Neutrophil (primary cell): ENCODE results near the gene AATK.

Experiments
- H3K27ac ChIP-seq: fragments of 200-600 bp; sonication (generic); 2 replicates; pipeline ENCODE4 v1.5.1; 2016; ENCODE audit warnings: mild to moderate bottlenecking, moderate library complexity
- H3K27me3 ChIP-seq: fragments of 200-600 bp; sonication (generic); 2 replicates; pipeline ENCODE4 v1.6.0; 2016; ENCODE audit warnings: mild to moderate bottlenecking
- H3K36me3 ChIP-seq: fragments of 200-600 bp; sonication (generic); 2 replicates; pipeline ENCODE4 v1.5.1; 2017
- H3K4me1 ChIP-seq, 2 experiments: fragments of 200-600 bp in 1 of 2; sonication (generic) in 1 of 2; 1 replicate in 1 of 2; 2 replicates in 1 of 2; pipeline versions ENCODE4 v1.5.1 to v1.6.1; 2013 to 2016; ENCODE audit warnings: low read depth in 1 of 2, low read length in 1 of 2, mild to moderate bottlenecking in 1 of 2, moderate library complexity in 1 of 2; ENCODE audit not compliant: control insufficient read depth in 1 of 2, insufficient read depth in 1 of 2
- H3K4me3 ChIP-seq, 2 experiments: fragments of 200-600 bp in 1 of 2; sonication (generic) in 1 of 2; 1 replicate in 1 of 2; 2 replicates in 1 of 2; pipeline ENCODE4 v1.5.1; 2013 to 2016; ENCODE audit warnings: low read depth in 1 of 2, low read length in 1 of 2, mild to moderate bottlenecking in 1 of 2, moderate library complexity in 1 of 2
- H3K9me3 ChIP-seq: fragments of 200-600 bp; sonication (generic); 2 replicates; pipeline ENCODE4 v1.5.1; 2016
- CTCF ChIP-seq: fragments of 200-600 bp; sonication (generic); IDR thresholded peaks from 2 replicates; pipeline ENCODE4 v1.5.1; 2016; ENCODE audit warnings: antibody characterized with exemption

Gene AATK

DNA sequence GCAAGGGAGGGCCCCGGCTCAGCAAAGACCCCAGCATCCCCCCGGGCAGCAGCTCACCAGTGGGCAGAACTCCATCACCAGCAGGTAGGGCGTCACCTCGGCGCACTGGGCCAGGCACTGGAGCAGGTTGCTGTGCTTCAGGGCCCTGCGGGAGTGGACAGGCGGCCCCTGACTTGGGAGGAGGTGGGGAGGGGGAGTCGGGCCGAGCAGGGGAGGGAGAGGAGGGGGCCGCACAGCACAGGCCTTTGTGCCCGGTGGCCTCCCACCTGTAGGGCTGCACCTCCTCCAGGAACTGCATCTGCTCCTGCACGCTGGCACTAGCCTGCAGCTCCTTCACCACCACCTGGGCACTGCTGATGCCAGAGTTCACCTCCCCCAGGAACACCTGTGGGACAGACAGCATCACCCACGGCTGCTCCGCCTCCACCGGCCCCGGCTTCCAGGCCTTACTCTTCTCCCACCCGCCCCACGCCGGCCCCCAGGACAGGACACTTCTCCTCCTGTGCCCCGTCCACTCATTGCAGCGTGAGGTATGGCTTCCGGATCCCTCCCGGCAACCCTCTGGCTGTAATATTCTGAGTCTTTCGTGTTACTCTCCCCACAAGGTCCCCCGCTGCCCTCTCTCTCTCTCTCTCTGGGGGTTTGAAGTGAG lies 38.4 kb downstream of the AATK start:
- Histone ChIP-seq H3K4me3 (no peak overlapping the region), H3K4me1 (no peaks in the 10 kb centered on the region), H3K36me3 (peaks cover 100% of the 10 kb centered on the region), H3K9me3 (no peaks in the 10 kb centered on the region), H3K27me3 (no peaks in the 10 kb centered on the region), H3K27ac (no peak overlapping the region)
- no peak for TF ChIP-seq CTCF

- Histone ChIP-seq H3K4me3 (no peak overlapping the region), H3K4me1 (no peaks in the 10 kb centered on the region), H3K27me3 (no peaks in the 10 kb centered on the region), H3K36me3 (peaks cover 100% of the 10 kb centered on the region), H3K9me3 (no peaks in the 10 kb centered on the region), H3K27ac (no peak overlapping the region)
- no peak for TF ChIP-seq CTCF
Measured at GRCh38 chr17:81127133-81127455, 38.9 kb downstream of the AATK start.

GRCh38 chr17:81126281-81127132 lies 39.5 kb downstream of the AATK start:
- no peak overlapping the region for H3K27ac ChIP-seq
- no peak for TF ChIP-seq CTCF
- no peaks in the 10 kb centered on the region for H3K27me3 ChIP-seq
- no peaks in the 10 kb centered on the region for H3K9me3 ChIP-seq
- H3K4me1 ChIP-seq = no peaks in the 10 kb centered on the region
- no peak overlapping the region for H3K4me3 ChIP-seq
- H3K36me3 ChIP-seq = peaks cover 100% of the 10 kb centered on the region

- H3K4me1 ChIP-seq = no peaks in the 10 kb centered on the region
- no peaks in the 10 kb centered on the region for H3K27me3 ChIP-seq
- TF ChIP-seq CTCF = no peak
Measured at GRCh38 chr17:81125573-81126081, 40.4 kb downstream of the AATK start.

GRCh38 chr17:81124377-81124776 lies 41.6 kb downstream of the AATK start:
- H3K27me3 ChIP-seq = peaks cover 2% of the 10 kb centered on the region
- H3K36me3 ChIP-seq = peaks cover 100% of the 10 kb centered on the region
- H3K27ac ChIP-seq = no peak overlapping the region
- no peaks in the 10 kb centered on the region for H3K9me3 ChIP-seq
- H3K4me3 ChIP-seq = no peak overlapping the region
- peaks cover 3 to 6% of the 10 kb centered on the region in 2 experiments for H3K4me1 ChIP-seq
- no peak for TF ChIP-seq CTCF

More at GRCh38 chr17:81125573-81126081, 40.4 kb downstream of the AATK start:
- H3K27ac ChIP-seq = no peak overlapping the region
- peaks cover 100% of the 10 kb centered on the region for H3K36me3 ChIP-seq
- no peaks in the 10 kb centered on the region for H3K9me3 ChIP-seq
- no peak overlapping the region for H3K4me3 ChIP-seq
